HG03108 (cell line): ENCODE data around the gene INSR.

Source experiments
- ATAC-seq: cut with Tn5 transposase; IDR thresholded peaks from one replicate; pipeline ENCODE4 v1.9.1; 2021; ENCODE audit warnings: moderate library complexity; ENCODE audit not compliant: unreplicated experiment

Gene INSR

DNA sequence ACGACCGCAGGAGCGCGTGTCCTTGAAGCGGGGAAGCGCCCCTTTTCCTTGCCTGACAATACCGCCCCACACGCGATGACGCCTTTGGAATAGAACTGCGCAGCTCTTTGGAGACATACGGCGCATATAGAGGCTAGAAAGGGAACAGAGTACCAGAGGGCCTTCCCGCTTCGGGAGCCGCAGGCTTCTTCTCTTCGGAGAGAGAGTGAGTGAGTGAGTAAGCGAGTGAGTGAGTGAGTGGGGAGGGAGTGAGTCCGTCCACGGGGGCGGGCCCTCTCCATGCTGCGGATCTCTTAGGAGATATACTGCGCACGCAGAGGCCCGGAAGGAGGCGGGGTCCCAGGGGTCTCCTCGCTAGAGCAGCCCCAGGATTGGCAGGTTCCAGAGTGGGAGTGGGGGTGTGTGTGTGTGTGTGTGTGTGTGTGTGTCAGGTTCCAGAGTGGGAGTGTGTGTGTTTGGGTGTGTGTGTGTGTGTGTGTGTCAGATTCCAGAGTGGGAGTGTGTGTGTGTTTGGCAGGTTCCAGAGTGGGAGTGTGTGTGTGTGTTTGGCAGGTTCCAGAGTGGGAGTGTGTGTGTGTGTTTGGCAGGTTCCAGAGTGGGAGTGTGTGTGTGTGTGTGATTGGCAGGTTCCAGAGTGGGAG, 97.0 kb downstream of the INSR start:
- peak; percentile 48 for ATAC-seq

DNA sequence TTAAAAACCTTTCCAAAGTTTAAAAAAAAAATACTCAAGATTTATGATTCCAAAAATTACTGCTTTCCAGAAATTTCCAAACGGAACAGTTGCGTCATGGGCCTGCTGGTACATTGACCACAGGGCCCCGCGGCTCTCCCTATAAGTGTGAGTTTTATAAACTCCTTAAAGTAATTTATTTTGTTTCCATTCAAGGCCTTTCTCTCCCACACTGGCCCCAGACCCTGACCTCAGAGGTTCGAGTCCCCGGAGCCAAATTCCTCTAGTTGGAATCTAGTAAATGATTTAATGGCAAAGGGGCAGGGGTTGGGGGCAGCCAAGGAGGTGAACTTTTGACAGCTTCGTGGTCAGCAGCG, 97.5 kb downstream of the INSR start:
- ATAC-seq = no peak

DNA sequence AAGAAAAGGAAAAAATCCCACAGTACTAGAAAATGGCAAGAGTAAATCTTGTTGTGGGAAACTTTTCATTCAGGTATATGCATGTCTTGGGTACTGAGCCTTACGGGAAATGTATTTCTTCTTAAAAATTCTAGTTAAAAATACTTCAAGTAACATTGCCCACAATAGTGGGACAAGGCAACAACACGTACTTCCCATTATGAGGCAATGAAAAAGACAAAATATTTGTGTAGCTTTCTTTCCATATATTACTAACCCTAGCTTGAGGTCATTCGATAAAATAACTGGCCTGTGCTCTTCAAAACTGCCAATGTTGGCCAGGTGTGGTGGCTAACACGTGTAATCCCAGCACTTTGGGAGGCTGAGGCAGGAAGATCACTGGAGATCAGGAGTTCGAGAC, 99.2 kb downstream of the INSR start:
- no peak for ATAC-seq

DNA sequence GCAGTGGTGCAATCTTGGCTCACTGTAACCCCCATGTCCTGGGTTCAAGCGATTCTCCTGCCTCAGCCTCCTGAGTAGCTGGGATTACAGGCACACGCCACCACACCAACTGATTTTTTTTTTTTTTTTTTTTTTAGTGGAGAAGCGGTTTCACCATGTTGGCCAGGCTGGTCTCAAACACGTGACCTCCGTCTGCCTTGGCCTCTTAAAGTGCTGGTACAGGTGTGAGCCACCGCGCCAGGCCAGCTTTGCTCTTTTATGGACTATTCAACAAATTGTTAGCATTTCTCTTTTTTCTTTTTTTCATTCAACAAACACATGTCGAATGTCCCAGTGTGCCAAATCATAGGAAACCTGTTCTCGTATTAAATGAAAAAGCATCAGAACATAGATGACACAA, 99.6 kb downstream of the INSR start:
- ATAC-seq = no peak

DNA sequence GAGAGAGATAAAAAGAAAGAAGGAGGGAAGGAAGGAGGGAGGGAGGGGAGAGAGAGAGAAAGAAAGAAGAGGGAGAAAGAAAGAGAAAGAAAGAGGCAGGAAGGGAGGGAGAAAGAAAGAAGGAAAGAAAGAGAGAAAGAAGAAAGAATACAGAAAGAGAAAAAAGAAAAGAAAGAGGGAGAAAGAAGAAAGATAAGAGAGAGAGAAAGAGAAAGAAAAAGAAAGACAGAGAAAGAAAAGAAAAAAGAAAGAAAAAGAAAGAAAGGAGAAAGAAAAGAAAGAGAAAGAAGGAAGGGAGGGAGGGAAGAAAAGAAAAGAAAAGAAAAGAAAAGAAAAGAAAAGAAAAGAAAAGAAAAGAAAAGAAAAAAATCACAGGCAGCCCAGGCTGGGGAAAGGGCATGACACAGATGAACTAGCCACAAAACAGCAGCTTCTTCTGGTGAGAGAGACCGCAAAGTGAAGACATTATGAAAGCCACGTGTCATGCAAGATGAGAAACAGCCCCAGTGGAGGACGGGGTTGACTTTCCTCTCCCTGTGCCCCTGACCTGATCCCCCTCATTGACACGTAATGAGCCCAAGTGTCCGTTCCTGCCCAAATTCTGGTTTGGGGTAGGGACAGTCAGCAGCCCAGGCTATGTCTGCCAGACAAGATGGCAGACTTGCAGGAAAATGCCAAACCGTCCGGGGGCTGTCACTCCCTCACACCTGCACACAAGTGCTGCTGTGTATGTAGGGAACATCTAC, 102.1 kb downstream of the INSR start:
- no peak for ATAC-seq

DNA sequence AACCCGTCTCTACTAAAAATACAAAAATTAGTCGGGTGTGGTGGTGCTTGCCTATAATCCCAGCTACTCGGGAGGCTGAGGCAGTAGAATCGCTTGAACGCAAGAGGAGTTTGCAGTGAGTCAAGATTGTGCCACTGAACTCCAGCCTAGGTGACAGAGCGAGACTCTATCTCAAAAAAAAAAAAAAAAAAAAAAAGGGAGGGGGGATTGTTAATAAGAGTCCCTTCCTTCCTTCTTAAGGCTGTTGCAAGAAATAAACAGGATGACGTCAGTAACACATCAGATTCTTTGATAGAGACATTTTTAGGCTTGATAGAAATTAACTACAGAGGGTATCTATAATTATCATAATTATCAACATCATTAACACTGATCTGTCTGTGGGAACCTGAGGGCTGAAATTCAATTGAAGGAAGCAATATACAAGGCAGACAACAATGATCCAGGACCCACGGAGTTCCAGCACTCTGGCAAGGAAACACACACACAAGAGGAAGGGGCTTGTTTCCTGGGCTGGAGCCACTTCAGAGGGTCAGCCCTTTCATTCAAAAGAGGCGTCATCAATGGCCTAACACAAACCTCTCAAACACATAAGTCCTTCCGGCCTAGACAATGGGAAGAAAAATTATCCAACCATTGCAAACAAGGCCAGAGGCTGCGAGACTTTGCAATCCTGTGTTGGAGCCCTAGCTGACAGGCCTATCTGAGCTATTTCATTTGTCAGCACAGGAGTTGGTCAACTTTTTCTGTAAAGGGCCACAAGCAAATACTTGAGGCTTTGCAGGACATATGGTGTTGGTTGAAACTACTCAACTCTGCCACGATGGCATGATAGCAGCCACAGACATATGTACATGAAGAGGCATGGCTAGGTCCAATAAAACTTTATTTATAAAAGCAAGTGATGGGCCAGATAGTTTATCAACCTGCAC, 105.2 kb downstream of the INSR start:
- ATAC-seq = no peak

DNA sequence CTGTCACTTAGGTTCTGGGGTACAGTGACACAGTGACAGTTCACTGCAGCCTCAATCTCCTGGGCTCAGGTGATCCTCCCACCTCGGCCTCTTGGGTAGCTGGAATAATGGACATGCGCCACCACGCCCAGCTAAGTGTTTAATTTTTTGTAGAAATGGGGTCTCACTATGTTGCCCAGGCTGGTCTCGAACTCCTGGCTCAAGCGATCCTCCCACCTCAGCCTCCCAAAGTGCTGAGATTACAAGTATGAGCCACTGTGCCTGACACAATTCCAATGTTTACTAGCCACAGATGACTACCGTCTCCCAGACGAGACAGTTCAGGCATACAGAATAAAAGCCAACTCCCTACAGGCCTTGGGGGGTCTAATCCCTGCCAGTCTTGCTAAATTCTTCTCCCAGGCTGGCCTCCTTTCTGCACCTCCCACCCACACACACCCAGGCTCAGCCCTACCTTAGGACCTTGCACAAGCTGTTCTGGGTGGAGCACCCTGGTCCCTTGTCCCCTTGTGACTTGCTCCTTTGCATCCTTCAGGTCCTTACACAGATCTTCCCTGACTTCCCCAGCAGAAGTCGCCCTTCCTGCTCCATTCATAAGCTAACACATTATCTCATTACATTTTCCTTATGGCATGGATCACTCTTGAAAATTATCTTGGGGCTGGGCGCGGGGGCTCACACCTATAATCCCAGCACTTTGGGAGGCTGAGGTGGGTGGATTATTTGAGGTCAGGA, 106.4 kb downstream of the INSR start:
- ATAC-seq = no peak

DNA sequence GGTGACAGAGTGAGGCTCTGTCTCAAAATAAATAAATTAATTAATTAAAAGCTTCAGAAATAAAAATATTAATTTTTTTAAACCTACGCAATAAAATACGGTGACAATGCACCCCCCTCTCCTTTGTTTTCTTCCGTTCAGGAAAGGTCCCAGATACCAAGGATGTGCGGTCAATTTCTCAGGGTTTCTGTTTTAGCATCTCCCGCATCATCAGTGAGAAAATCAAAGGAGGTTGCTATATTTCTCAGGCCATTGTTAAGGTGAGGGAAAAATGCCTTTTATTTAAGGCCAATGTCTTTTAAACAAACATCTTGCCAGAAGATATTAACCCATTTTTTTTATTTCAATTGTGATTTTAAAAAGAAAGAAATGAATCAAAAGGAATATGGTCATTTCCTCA, 111.7 kb downstream of the INSR start:
- no peak for ATAC-seq

DNA sequence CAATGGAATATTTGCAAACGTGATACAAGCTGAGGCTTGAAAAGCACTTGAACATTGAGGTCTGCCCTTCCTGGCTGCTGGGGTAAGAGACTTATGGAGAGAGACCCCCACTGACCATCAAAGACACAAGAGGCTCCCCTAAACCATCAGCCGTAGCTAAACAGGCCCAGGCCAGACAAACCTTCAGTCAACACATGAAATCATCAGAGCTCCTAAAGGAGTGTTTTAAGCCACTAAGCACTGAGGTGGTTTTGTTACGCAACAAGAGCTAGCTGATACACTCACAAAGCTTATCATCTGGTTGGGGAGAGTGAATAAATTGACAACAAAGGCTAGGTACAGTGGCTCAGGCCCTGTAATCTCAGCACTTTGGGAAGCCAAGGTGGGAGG, 114.3 kb downstream of the INSR start:
- no peak for ATAC-seq

DNA sequence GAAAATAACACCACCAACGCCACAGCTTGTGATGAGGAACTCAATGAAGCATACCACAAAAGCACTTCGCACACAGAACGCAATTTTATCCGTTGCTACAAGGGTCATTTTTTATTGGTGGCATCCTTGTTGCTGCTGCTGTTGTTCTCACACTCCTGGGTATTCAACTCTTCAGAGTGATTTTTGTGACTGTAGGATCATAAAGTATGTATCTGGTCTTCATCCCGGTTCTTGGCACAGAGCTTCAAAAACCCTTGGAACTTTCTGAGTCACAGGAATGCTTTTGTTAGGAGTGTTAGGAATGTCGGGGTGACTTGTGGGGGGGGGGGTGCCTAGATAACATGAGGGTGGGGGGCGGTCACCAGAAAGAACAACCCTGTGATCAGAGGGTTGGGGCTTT, 116.3 kb downstream of the INSR start:
- no peak for ATAC-seq

DNA sequence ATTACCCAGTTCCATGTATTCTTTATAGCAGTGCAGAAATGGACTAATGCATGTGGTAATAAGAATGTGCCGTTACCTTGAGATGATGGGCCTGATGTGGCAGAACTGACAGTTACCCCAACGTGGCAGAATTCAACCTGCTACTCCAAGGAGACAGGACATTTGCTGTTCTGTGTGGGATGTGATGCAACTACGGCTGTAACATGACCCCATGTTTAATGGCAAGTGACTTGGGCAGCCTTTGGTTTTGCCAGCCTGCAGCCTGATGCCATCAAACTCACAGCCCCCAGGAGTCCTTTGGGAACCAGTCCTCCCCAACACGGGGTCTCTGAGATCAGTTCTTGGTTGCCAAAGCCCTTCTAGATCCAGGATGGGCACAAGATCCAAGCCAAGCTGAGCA, 117.4 kb downstream of the INSR start:
- no peak for ATAC-seq

DNA sequence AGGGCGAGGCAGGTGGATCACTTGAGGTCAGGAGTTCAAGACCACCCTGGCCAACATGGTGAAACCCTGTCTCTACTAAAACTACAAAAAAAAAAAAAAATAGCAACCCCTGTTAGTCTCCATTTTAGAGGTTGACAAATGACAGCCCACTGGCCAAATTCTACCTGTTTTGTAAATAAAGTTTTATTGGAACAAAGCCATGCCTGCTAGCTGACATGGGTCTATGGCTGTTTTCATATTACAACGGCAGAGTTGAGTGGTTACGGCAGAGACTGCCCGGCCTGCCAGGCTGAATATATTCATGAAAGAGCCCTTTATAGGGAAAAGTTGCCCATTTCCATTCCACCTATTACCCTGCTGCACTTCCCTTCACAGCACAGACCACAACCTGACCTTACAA, 121.4 kb downstream of the INSR start:
- no peak for ATAC-seq

DNA sequence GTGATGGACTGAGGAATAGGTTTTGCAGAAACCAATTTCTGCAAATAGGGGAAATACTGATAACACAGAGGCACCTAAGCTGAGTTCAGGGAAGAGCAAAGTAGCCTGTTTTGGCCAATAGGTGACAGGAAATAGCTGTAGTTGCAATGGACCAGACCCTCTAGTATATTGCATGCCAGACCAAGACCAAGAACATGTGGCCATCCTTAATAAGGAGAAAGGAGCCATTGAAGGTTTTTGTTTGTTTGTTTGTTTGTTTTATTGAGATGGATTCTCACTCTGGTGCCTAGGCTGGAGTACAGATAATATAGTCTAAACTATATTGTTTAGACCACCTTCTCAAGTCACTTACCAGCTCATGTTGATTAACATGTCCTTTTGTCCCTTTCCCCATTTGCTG, 123.2 kb downstream of the INSR start:
- no peak for ATAC-seq

DNA sequence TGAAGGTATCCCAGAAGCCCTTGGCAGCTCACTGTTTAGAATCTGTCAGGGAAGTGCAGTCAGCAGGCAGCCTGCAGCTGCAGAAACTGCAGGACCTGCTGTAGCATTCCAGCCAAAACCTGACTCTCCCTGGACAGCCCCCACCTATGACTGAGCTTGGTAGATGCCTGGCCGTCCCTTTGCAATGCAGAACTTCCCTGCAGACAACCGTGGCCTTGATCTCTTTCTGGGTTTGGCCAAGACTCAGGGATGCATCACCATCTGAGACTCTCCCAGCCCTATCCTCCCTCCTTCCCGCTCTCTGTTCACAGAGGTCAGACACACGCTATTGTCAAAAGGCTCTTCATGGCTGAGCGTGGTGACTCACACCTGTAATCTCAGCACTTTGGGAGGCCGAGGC, 125.3 kb downstream of the INSR start:
- no peak for ATAC-seq

DNA sequence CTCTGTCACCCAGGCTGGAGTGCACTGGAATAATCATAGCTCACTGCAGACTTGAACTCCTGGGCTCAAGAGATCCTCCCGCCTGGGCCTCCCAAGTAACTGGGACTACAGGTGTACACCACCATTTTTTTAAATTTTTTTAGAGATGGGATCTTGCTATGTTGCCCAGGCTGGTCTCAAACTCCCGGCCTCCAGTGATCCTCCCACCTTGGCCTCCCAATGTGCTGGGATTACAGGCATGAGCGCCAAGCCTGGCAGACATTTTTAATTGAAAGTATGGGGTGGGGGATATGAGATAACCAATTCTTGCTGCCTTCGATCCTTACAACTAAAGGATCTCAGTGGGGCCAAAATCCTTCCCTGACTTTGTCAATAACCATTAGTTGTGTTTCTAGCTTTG, 132.9 kb downstream of the INSR start:
- no peak for ATAC-seq

DNA sequence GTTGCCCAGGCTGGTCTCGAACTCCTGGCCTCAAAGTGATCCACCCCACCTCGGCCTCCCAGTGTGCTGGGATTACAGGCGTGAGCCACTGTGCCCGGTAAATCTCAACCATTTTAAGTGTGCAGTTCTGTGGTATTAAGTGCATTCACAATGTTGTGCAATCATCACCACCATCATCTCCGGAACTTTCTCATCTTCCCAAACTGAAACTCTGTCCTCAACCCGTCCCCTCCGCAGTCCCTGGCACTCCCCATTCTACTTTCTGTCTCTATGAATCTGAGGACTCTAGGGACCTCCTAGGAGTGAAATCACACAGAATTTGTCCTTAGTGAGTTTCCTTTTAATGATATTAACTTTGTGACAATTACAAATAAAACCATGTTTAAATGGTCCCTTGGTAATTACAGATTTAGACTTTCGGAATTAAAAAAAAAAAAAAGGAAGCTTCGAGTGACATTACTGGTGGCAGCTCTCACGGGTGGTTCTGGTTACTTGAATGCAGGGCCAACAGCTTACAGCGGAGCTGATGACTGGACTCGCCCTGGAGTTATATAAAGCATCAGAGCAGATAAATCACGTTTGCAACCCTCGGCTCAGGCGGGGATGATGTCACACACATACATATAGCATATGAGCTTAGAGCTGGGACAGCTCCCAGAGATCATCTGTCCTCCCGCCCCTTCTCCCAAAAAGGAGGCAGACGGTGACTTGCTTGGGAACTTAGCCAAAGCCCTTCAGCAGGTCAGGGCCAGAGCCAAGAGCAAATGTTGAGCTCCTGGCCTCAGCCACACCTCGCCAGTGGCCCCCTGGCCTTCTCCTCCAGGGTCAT, 134.9 kb downstream of the INSR start:
- no peak for ATAC-seq

DNA sequence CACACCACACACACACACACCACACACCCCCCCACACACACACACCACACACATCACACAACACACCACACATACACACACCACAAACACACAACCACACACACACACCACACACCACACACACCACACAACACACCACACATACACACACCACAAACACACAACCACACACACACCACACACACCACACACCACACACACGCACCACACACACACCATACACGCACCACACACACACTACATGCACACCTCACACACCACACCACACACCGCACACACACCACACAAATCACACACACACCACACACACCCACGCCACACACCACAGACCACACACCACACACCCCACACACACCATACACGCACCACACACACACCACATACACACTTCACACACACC, 141.2 kb downstream of the INSR start:
- ATAC-seq = no peak

DNA sequence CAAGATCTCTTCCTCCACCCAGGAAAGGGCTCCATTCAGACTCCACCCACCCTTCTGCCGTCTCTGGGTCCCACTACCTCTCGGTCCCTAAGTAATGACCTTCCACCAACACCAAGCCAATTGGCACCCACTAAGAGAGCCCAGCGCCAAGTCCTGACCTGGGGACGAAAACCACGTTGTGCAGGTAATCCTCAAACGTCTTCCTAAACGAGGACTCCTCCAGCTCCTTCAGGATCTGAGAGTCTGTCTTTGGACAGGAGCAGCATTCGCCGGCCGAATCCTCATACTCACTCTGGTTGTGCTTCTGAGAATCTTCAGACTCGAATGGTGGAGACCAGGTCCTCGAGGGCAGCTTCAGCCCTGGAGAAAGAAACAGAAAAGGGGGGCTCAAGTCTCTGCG, 141.6 kb downstream of the INSR start:
- ATAC-seq = no peak

DNA sequence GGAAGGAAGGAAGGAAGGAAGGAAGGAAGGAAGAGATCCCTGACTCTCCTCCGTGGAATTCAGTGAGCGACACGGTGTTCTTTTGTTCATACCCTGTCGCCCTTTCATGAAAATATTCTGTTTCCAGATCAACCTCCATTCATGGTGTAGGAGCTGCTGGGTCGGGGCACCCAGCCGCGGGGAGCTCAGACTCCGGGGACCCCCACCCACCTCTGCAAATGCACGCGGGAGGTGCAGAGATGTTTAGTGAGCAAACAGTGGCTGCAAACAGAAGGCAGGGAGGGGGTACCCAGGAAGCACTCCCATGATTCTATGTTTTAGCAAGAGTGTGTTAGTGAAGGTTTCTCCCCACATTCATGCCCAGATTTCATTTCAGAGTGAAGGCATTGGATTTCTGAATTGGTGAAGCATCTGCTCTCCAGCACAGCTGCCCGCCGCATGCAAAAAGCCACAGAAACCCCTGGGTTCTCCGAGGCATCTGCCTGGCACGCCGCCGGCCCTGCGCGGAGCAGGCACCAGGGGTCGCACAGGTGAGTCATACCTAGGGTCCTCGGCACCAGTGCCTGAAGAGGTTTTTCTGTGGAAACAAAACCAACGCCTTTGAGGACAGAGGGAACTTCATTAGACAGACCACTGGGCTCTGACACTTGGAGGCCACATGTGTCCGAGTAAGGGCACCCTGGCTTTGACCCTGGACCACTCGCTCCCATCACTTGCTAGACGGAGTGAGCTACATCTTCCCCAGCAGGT, 144.1 kb downstream of the INSR start:
- no peak for ATAC-seq
